ENCODE measurements around the gene ACVR2A. TPM values are rescaled to one million over a fixed set of nuclear protein-coding genes. Genes with fewer than 3 reads are reported as not detected.

Gene ACVR2A
- 2.9 to 4.2 TPM (median 3.2 TPM) in 5 replicates for total RNA-seq (2022; extraction: Qiagen RNA extraction)

GRCh38 chr2:147844697-147845410 lies at the start of gene ACVR2A:
ACVR2A (plus strand) TSS chr2:147845029; CDS start chr2:147845153, 124 bp downstream.

Other genes starting within 250 kb of the ACVR2A start
- gene ORC4, start 175.7 kb downstream of the ACVR2A start, total RNA-seq (2022; extraction: Qiagen RNA extraction) = 29.6 to 36.7 TPM (median 34.6 TPM) in 5 replicates
- 4.0 to 5.9 TPM (median 5.2 TPM) in 5 replicates for gene MBD5, start 176.1 kb downstream of the ACVR2A start, total RNA-seq (2022; extraction: Qiagen RNA extraction)